ENCODE data around the gene SMIM3. TPM values are rescaled to one million over a fixed set of nuclear protein-coding genes. Genes with fewer than 3 reads are reported as not detected.

Gene SMIM3
- total and polyA plus RNA-seq, 10 of the 15 experiments (the other 5 are each of a cell fraction or from before 2014, with no cell fraction given) = 1.0 to 14.3 (median 7.7) TPM

DNA sequence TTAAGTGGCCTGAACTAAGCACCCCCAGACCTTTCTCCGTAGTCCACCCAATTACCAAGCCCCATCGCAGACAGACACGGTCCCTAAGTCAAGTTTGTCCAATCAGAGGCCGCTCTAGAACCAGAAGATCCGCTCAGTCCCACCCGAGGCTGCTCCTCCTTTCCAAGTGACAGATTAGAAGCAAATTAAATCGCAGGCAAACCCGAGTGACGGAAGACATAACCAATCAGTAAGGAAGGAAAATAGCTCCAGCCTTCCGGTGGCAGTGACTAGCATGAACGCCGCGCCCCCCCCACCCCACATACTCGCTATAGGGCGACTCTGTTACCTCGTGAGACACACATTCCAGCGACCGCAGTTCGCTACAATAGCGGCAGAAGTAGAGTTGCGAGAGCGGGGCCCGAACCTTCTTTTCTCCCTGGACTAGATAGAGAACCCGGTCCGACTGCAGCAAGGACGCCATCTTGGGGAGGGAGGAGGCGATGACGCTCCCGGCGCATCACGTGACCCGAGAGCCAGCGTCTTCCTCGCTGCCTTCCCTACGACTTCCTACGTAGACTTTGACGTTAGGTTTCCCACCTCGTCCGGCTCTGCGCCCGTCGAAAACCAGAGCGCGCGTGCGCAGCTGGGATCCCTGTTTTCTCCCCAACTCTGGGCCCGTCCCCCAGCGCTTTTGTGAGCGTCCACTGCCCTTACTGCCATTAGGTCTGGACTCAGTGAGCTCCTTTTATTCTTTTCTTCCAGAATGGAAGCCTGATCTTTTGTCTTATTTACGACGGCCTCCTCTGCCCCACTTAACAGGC is 19.8 kb upstream of the SMIM3 start, which contains the start of gene DCTN4 (continued):
- TF ChIP-seq, protein P1, sequence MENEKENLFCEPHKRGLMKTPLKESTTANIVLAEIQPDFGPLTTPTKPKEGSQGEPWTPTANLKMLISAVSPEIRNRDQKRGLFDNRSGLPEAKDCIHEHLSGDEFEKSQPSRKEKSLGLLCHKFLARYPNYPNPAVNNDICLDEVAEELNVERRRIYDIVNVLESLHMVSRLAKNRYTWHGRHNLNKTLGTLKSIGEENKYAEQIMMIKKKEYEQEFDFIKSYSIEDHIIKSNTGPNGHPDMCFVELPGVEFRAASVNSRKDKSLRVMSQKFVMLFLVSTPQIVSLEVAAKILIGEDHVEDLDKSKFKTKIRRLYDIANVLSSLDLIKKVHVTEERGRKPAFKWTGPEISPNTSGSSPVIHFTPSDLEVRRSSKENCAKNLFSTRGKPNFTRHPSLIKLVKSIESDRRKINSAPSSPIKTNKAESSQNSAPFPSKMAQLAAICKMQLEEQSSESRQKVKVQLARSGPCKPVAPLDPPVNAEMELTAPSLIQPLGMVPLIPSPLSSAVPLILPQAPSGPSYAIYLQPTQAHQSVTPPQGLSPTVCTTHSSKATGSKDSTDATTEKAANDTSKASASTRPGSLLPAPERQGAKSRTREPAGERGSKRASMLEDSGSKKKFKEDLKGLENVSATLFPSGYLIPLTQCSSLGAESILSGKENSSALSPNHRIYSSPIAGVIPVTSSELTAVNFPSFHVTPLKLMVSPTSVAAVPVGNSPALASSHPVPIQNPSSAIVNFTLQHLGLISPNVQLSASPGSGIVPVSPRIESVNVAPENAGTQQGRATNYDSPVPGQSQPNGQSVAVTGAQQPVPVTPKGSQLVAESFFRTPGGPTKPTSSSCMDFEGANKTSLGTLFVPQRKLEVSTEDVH (IDR thresholded peaks at IDR 0.05; ENCODE audit: low read depth, partially characterized antibody) = peak; percentile 63
- TF ChIP-seq, protein P2, sequence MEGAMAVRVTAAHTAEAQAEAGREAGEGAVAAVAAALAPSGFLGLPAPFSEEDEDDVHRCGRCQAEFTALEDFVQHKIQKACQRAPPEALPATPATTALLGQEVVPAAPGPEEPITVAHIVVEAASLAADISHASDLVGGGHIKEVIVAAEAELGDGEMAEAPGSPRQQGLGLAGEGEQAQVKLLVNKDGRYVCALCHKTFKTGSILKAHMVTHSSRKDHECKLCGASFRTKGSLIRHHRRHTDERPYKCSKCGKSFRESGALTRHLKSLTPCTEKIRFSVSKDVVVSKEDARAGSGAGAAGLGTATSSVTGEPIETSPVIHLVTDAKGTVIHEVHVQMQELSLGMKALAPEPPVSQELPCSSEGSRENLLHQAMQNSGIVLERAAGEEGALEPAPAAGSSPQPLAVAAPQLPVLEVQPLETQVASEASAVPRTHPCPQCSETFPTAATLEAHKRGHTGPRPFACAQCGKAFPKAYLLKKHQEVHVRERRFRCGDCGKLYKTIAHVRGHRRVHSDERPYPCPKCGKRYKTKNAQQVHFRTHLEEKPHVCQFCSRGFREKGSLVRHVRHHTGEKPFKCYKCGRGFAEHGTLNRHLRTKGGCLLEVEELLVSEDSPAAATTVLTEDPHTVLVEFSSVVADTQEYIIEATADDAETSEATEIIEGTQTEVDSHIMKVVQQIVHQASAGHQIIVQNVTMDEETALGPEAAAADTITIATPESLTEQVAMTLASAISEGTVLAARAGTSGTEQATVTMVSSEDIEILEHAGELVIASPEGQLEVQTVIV (IDR thresholded peaks at IDR 0.05; ENCODE audit: borderline replicate concordance, partially characterized antibody) = peak; percentile 72
- no peak for TF ChIP-seq ZBED1 (IDR thresholded peaks at IDR 0.05; ENCODE audit: borderline replicate concordance)
- no peak for TF ChIP-seq NR2C2 (IDR thresholded peaks at IDR 0.05; ENCODE audit: borderline replicate concordance, control insufficient read depth, insufficient read length, low read depth)
- TF ChIP-seq STAT1 (conservative IDR thresholded peaks at IDR 0.05) = peak; percentile 57; the same call in 1 of the 2 replicates
- TF ChIP-seq, protein P3, sequence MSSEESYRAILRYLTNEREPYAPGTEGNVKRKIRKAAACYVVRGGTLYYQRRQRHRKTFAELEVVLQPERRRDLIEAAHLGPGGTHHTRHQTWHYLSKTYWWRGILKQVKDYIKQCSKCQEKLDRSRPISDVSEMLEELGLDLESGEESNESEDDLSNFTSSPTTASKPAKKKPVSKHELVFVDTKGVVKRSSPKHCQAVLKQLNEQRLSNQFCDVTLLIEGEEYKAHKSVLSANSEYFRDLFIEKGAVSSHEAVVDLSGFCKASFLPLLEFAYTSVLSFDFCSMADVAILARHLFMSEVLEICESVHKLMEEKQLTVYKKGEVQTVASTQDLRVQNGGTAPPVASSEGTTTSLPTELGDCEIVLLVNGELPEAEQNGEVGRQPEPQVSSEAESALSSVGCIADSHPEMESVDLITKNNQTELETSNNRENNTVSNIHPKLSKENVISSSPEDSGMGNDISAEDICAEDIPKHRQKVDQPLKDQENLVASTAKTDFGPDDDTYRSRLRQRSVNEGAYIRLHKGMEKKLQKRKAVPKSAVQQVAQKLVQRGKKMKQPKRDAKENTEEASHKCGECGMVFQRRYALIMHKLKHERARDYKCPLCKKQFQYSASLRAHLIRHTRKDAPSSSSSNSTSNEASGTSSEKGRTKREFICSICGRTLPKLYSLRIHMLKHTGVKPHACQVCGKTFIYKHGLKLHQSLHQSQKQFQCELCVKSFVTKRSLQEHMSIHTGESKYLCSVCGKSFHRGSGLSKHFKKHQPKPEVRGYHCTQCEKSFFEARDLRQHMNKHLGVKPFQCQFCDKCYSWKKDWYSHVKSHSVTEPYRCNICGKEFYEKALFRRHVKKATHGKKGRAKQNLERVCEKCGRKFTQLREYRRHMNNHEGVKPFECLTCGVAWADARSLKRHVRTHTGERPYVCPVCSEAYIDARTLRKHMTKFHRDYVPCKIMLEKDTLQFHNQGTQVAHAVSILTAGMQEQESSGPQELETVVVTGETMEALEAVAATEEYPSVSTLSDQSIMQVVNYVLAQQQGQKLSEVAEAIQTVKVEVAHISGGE (CRISPR knock-in tag; IDR thresholded peaks at IDR 0.05) = peak; percentile 64
- TF ChIP-seq POU2F2 (IDR thresholded peaks at IDR 0.05; ENCODE audit: borderline replicate concordance, low read depth, low read length) = peak; percentile 52; the same call in 2 of the 3 replicates
- TF ChIP-seq FOXK2 (IDR thresholded peaks at IDR 0.05) = no peak
- peak; percentile 41; the same call in 1 of the 2 replicates for TF ChIP-seq CBFB (IDR thresholded peaks at IDR 0.05; ENCODE audit: low read depth)
- TF ChIP-seq RAD51 (IDR thresholded peaks at IDR 0.05) = peak; percentile 99
- TF ChIP-seq DPF2 (IDR thresholded peaks at IDR 0.05) = peak; percentile 99
- 0 out of 2 replicates have a peak, but pooled peaks have one; percentile 43 for TF ChIP-seq NR2F1 (conservative IDR thresholded peaks at IDR 0.05)
- TF ChIP-seq, protein P4, sequence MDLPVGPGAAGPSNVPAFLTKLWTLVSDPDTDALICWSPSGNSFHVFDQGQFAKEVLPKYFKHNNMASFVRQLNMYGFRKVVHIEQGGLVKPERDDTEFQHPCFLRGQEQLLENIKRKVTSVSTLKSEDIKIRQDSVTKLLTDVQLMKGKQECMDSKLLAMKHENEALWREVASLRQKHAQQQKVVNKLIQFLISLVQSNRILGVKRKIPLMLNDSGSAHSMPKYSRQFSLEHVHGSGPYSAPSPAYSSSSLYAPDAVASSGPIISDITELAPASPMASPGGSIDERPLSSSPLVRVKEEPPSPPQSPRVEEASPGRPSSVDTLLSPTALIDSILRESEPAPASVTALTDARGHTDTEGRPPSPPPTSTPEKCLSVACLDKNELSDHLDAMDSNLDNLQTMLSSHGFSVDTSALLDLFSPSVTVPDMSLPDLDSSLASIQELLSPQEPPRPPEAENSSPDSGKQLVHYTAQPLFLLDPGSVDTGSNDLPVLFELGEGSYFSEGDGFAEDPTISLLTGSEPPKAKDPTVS (IDR thresholded peaks at IDR 0.05; ENCODE audit: low read depth, low read length) = no peak; the same call in 1 of the 2 replicates
- no peak for TF ChIP-seq ZNF384 (IDR thresholded peaks at IDR 0.05; ENCODE audit: borderline replicate concordance, low read depth, low read length)
- TF ChIP-seq, protein P5, sequence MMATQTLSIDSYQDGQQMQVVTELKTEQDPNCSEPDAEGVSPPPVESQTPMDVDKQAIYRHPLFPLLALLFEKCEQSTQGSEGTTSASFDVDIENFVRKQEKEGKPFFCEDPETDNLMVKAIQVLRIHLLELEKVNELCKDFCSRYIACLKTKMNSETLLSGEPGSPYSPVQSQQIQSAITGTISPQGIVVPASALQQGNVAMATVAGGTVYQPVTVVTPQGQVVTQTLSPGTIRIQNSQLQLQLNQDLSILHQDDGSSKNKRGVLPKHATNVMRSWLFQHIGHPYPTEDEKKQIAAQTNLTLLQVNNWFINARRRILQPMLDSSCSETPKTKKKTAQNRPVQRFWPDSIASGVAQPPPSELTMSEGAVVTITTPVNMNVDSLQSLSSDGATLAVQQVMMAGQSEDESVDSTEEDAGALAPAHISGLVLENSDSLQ (IDR thresholded peaks at IDR 0.05) = peak; percentile 99
- peak; percentile 93 for TF ChIP-seq POLR2AphosphoS5 (IDR thresholded peaks at IDR 0.05; ENCODE audit: low read length)
- TF ChIP-seq RFX5 (IDR thresholded peaks at IDR 0.05; ENCODE audit: low read depth, low read length) = peak; percentile 71; the same call in 1 of the 2 replicates

All from GM12878 (cell line).